Ishikawa (cell line): Measurements from ENCODE around the gene GINS3.

Experiments
- EGR1 ChIP-seq: IDR thresholded peaks from 2 replicates; pipeline ENCODE4 v1.6.1; 2012
- RAD21 ChIP-seq: IDR thresholded peaks from 2 replicates; pipeline ENCODE4 v1.6.1; 2012; ENCODE audit warnings: low read depth
- REST ChIP-seq: IDR thresholded peaks from 2 replicates; pipeline ENCODE4 v1.6.1; 2012; ENCODE audit warnings: low read depth, mild to moderate bottlenecking
- ZBTB7A ChIP-seq: IDR thresholded peaks from 2 replicates; pipeline ENCODE4 v1.6.1; 2012; ENCODE audit warnings: low read depth
- TF ChIP-seq, protein P1 (sequence below): IDR thresholded peaks from 2 replicates; pipeline ENCODE4 v1.6.1; 2012

GRCh38 chr16:58352690-58353089 lies 39.6 kb upstream of the GINS3 start:
- TF ChIP-seq, protein P1, sequence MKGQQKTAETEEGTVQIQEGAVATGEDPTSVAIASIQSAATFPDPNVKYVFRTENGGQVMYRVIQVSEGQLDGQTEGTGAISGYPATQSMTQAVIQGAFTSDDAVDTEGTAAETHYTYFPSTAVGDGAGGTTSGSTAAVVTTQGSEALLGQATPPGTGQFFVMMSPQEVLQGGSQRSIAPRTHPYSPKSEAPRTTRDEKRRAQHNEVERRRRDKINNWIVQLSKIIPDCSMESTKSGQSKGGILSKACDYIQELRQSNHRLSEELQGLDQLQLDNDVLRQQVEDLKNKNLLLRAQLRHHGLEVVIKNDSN: no peak
- TF ChIP-seq EGR1: no peak
- no peak for TF ChIP-seq RAD21
- no peak for TF ChIP-seq ZBTB7A
- TF ChIP-seq REST: no peak
